HEK293 (cell line): ENCODE data around the gene PPP1R36.
A peak's percentile ranks its signal among the peaks of the same experiment; 100 is the strongest.

Experiments used
- BCL11A ChIP-seq: fragments of 450-650 bp; formaldehyde crosslinking; IDR thresholded peaks from 2 replicates; pipeline ENCODE4 v1.5.1; 2016; ENCODE audit warnings: low read depth, missing biosample characterization, missing genetic modification characterization
- BCL11B ChIP-seq: fragments of 450-650 bp; formaldehyde crosslinking; IDR thresholded peaks from 2 replicates; pipeline ENCODE4 v1.5.1; 2016; ENCODE audit warnings: low read depth, missing biosample characterization, missing genetic modification characterization
- EGR2 ChIP-seq: fragments of 450-650 bp; formaldehyde crosslinking; IDR thresholded peaks from 2 replicates; pipeline ENCODE4 v1.5.1; 2016; ENCODE audit warnings: low read depth, missing biosample characterization, missing genetic modification characterization
- GLIS2 ChIP-seq: fragments of 450-650 bp; formaldehyde crosslinking; IDR thresholded peaks from 2 replicates; pipeline ENCODE4 v1.5.1; 2016; ENCODE audit warnings: missing biosample characterization, missing genetic modification characterization
- SCRT2 ChIP-seq: fragments of 450-650 bp; formaldehyde crosslinking; IDR thresholded peaks from 2 replicates; pipeline ENCODE4 v1.5.1; 2016; ENCODE audit warnings: missing biosample characterization, missing genetic modification characterization
- SETDB1 ChIP-seq: IDR thresholded peaks from one replicate; pipeline ENCODE4 v1.6.1; 2017; ENCODE audit warnings: mild to moderate bottlenecking, low read length, moderate library complexity, mixed read lengths; ENCODE audit not compliant: insufficient read length
- SP7 ChIP-seq: fragments of 450-650 bp; formaldehyde crosslinking; IDR thresholded peaks from 2 replicates; pipeline ENCODE4 v1.5.1; 2016; ENCODE audit warnings: missing biosample characterization, missing genetic modification characterization
- TSHZ1 ChIP-seq: fragments of 450-650 bp; formaldehyde crosslinking; IDR thresholded peaks from 2 replicates; pipeline ENCODE4 v1.5.1; 2016; ENCODE audit warnings: missing biosample characterization, missing genetic modification characterization, borderline replicate concordance
- ZNF10 ChIP-seq: fragments of 450-650 bp; formaldehyde crosslinking; IDR thresholded peaks from 2 replicates; pipeline ENCODE4 v1.5.1; 2017; ENCODE audit warnings: missing biosample characterization, missing genetic modification characterization
- ZNF214 ChIP-seq: fragments of 450-650 bp; formaldehyde crosslinking; IDR thresholded peaks from 2 replicates; pipeline ENCODE4 v1.5.1; 2017; ENCODE audit warnings: missing biosample characterization, mild to moderate bottlenecking, missing genetic modification characterization, borderline replicate concordance
- ZNF248 ChIP-seq: fragments of 450-650 bp; formaldehyde crosslinking; IDR thresholded peaks from 2 replicates; pipeline ENCODE4 v1.5.1; 2017; ENCODE audit warnings: missing biosample characterization, missing genetic modification characterization
- ZNF311 ChIP-seq: fragments of 450-650 bp; formaldehyde crosslinking; IDR thresholded peaks from 2 replicates; pipeline ENCODE4 v1.5.1; 2017; ENCODE audit warnings: missing biosample characterization, missing genetic modification characterization, borderline replicate concordance
- ZNF341 ChIP-seq: fragments of 450-650 bp; formaldehyde crosslinking; IDR thresholded peaks from 2 replicates; pipeline ENCODE4; 2016; ENCODE audit warnings: low read depth, missing biosample characterization, missing genetic modification characterization
- ZNF366 ChIP-seq: fragments of 450-650 bp; formaldehyde crosslinking; conservative IDR thresholded peaks from 2 replicates; pipeline ENCODE4 v1.5.1; 2016; ENCODE audit warnings: missing biosample characterization, missing genetic modification characterization
- ZNF560 ChIP-seq: fragments of 450-650 bp; formaldehyde crosslinking; IDR thresholded peaks from 2 replicates; pipeline ENCODE4 v1.5.1; 2017; ENCODE audit warnings: missing biosample characterization, missing genetic modification characterization, borderline replicate concordance
- ZNF561 ChIP-seq: fragments of 450-650 bp; IDR thresholded peaks from 2 replicates; pipeline ENCODE4 v1.5.1; 2018; ENCODE audit warnings: missing biosample characterization, missing genetic modification characterization, borderline replicate concordance
- ZNF677 ChIP-seq: fragments of 450-650 bp; IDR thresholded peaks from 2 replicates; pipeline ENCODE4 v1.5.0; 2018; ENCODE audit warnings: missing biosample characterization, mild to moderate bottlenecking, missing genetic modification characterization, moderate library complexity
- ZNF830 ChIP-seq: fragments of 450-650 bp; IDR thresholded peaks from 2 replicates; pipeline ENCODE4 v1.5.0; 2018; ENCODE audit warnings: missing biosample characterization, missing genetic modification characterization, low read depth, mild to moderate bottlenecking, moderate library complexity
- ZSCAN18 ChIP-seq: fragments of 450-650 bp; formaldehyde crosslinking; IDR thresholded peaks from 2 replicates; pipeline ENCODE4 v1.5.1; 2016; ENCODE audit warnings: missing biosample characterization, missing genetic modification characterization
- TF ChIP-seq, protein P1 (sequence below): fragments of 450-650 bp; formaldehyde crosslinking; IDR thresholded peaks from 2 replicates; pipeline ENCODE4 v1.5.1; 2016; ENCODE audit warnings: missing biosample characterization, missing genetic modification characterization
- TF ChIP-seq, protein P2 (sequence below): fragments of 450-650 bp; formaldehyde crosslinking; IDR thresholded peaks from 2 replicates; pipeline ENCODE4 v1.5.1; 2016; ENCODE audit warnings: missing biosample characterization, missing genetic modification characterization
- TF ChIP-seq, protein P3 (sequence below): fragments of 450-650 bp; formaldehyde crosslinking; IDR thresholded peaks from 2 replicates; pipeline ENCODE4 v1.5.1; 2016; ENCODE audit warnings: missing biosample characterization, missing genetic modification characterization
- TF ChIP-seq, protein P4 (sequence below): IDR thresholded peaks from 2 replicates; pipeline ENCODE4 v1.6.1; 2011; ENCODE audit warnings: mild to moderate bottlenecking, low read depth, low read length, borderline replicate concordance

PPP1R36 gene

GRCh38 chr14:64504897-64505794 lies 44.6 kb upstream of the PPP1R36 start (continued):
- TF ChIP-seq TSHZ1 (peak; percentile 64; the same call in 1 of the 2 replicates), ZNF341 (peak; percentile 89), SCRT2 (tag by site-specific recombination) (no peak), ZNF366 (tag by site-specific recombination) (peak; percentile 11; the same call in 1 of the 2 replicates), ZNF561 (tag by site-specific recombination) (peak; percentile 29; the same call in 1 of the 2 replicates), BCL11A (tag by site-specific recombination) (no peak), ZNF214 (tag by site-specific recombination) (no peak), EGR2 (tag by site-specific recombination) (peak; percentile 74), ZNF830 (tag by site-specific recombination) (no peak), ZNF560 (tag by site-specific recombination) (no peak), GLIS2 (no peak), ZNF248 (tag by site-specific recombination) (no peak), ZNF311 (tag by site-specific recombination) (no peak), ZNF10 (tag by site-specific recombination) (no peak), BCL11B (tag by site-specific recombination) (no peak), SETDB1 (no peak), ZSCAN18 (tag by site-specific recombination) (no peak), SP7 (tag by site-specific recombination) (0 out of 2 replicates have a peak, but pooled peaks have one; percentile 8), ZNF677 (no peak)
- TF ChIP-seq, protein P1, sequence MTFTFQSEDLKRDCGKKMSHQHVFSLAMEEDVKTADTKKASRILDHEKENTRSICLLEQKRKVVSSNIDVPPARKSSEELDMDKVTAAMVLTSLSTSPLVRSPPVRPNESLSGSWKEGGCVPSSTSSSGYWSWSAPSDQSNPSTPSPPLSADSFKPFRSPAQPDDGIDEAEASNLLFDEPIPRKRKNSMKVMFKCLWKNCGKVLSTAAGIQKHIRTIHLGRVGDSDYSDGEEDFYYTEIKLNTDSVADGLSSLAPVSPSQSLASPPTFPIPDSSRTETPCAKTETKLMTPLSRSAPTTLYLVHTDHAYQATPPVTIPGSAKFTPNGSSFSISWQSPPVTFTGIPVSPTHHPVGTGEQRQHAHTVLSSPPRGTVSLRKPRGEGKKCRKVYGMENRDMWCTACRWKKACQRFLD, result no peak
- TF ChIP-seq, protein P2, sequence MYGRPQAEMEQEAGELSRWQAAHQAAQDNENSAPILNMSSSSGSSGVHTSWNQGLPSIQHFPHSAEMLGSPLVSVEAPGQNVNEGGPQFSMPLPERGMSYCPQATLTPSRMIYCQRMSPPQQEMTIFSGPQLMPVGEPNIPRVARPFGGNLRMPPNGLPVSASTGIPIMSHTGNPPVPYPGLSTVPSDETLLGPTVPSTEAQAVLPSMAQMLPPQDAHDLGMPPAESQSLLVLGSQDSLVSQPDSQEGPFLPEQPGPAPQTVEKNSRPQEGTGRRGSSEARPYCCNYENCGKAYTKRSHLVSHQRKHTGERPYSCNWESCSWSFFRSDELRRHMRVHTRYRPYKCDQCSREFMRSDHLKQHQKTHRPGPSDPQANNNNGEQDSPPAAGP, result no peak
- TF ChIP-seq, protein P3, sequence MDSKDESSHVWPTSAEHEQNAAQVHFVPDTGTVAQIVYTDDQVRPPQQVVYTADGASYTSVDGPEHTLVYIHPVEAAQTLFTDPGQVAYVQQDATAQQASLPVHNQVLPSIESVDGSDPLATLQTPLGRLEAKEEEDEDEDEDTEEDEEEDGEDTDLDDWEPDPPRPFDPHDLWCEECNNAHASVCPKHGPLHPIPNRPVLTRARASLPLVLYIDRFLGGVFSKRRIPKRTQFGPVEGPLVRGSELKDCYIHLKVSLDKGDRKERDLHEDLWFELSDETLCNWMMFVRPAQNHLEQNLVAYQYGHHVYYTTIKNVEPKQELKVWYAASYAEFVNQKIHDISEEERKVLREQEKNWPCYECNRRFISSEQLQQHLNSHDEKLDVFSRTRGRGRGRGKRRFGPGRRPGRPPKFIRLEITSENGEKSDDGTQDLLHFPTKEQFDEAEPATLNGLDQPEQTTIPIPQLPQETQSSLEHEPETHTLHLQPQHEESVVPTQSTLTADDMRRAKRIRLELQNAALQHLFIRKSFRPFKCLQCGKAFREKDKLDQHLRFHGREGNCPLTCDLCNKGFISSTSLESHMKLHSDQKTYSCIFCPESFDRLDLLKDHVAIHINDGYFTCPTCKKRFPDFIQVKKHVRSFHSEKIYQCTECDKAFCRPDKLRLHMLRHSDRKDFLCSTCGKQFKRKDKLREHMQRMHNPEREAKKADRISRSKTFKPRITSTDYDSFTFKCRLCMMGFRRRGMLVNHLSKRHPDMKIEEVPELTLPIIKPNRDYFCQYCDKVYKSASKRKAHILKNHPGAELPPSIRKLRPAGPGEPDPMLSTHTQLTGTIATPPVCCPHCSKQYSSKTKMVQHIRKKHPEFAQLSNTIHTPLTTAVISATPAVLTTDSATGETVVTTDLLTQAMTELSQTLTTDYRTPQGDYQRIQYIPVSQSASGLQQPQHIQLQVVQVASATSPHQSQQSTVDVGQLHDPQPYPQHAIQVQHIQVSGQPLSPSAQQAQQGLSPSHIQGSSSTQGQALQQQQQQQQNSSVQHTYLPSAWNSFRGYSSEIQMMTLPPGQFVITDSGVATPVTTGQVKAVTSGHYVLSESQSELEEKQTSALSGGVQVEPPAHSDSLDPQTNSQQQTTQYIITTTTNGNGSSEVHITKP, result 0 out of 2 replicates have a peak, but pooled peaks have one; percentile 10
- TF ChIP-seq, protein P4, sequence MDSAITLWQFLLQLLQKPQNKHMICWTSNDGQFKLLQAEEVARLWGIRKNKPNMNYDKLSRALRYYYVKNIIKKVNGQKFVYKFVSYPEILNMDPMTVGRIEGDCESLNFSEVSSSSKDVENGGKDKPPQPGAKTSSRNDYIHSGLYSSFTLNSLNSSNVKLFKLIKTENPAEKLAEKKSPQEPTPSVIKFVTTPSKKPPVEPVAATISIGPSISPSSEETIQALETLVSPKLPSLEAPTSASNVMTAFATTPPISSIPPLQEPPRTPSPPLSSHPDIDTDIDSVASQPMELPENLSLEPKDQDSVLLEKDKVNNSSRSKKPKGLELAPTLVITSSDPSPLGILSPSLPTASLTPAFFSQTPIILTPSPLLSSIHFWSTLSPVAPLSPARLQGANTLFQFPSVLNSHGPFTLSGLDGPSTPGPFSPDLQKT, result no peak
